ENCODE measurements around the gene RBMS1.

DNA sequence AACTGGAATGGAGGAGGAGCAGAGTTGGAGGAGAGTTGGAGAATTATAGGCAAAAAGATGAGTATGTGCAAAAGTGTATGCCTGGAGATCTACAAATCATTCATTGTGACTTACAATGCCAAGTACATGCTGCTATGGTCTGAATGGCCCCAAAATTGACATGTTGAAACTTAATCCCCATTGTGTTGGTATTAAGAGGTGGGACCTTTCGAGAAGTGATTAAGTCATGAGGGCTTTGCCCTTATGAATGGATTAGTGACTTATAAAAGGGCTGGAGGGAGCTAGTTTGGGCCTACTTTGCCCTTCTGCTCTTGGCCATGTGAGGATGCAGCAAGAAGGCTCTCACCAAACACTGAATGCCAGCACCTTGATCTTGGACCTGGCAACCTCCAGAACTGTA lies 6.3 kb upstream of the RBMS1 start:
- no peak for TF ChIP-seq CTCF (IDR thresholded peaks at IDR 0.05)
- TF ChIP-seq POLR2A (IDR thresholded peaks at IDR 0.05) = no peak

Measured in lower leg skin (tissue), 3 donors.